Neural crest cell (in vitro differentiated cells): ENCODE data around the gene SLX9. TPM values are rescaled to one million over a fixed set of nuclear protein-coding genes. Genes with fewer than 3 reads are reported as not detected.
"Not testable (repeated sequence)": the region's sequence is repeated elsewhere in the genome, so short reads cannot be mapped to it uniquely, and the experiment has no call there.

Experiments
- DNase-seq: peaks from one replicate; pipeline ENCODE4 v3.0.0; 2021; ENCODE audit warnings: low read depth, mixed read lengths, low spot score
- H3K27ac Mint-ChIP-seq: one replicate; pipeline ENCODE4 v1.8.0; 2021; ENCODE audit warnings: mild to moderate bottlenecking, mixed read lengths; ENCODE audit not compliant: unreplicated experiment
- H3K27me3 Mint-ChIP-seq: 2 replicates; pipeline ENCODE4 v1.8.0; 2021; ENCODE audit warnings: low read depth, mild to moderate bottlenecking, mixed read lengths
- H3K36me3 Mint-ChIP-seq: 2 replicates; pipeline ENCODE4 v1.8.0; 2021; ENCODE audit warnings: low read depth, mild to moderate bottlenecking, mixed read lengths
- H3K4me1 Mint-ChIP-seq: 2 replicates; pipeline ENCODE4 v1.8.0; 2021; ENCODE audit warnings: mixed read lengths
- H3K4me3 Mint-ChIP-seq: one replicate; pipeline ENCODE4 v1.8.0; 2021; ENCODE audit warnings: mild to moderate bottlenecking, mixed read lengths
- H3K9me3 Mint-ChIP-seq: 2 replicates; pipeline ENCODE4 v1.8.0; 2021; ENCODE audit warnings: mixed read lengths
- CTCF ChIP-seq: fragments of 200-600 bp; sonication (generic); conservative IDR thresholded peaks from 2 replicates; pipeline ENCODE4 v1.5.0; 2021; ENCODE audit warnings: antibody characterized with exemption, mild to moderate bottlenecking
- total RNA-seq: library from RNA; stranded (reverse); gene quantifications from 2 replicates; pipeline ENCODE4 v1.2.1, GENCODE V29; 2021

The SLX9 gene
- total RNA-seq, 1 donor from 2014 or later: 42.3 TPM

GRCh38 chr21:45020629-45021427, 81.0 kb downstream of the SLX9 start:
- Mint-ChIP-seq H3K27me3 (peaks cover 75% of the 10 kb centered on the region), H3K27ac (no peak overlapping the region), H3K9me3 (peaks cover 10% of the 10 kb centered on the region), H3K4me3 (peak overlapping the region; percentile 31), H3K4me1 (peaks cover 42% of the 10 kb centered on the region), H3K36me3 (peaks cover 13% of the 10 kb centered on the region)
- DNase-seq: no peak
- TF ChIP-seq CTCF: no peak

- Mint-ChIP-seq H3K4me1 (peaks cover 37% of the 10 kb centered on the region), H3K9me3 (peaks cover 10% of the 10 kb centered on the region), H3K27me3 (peaks cover 73% of the 10 kb centered on the region), H3K4me3 (peak overlapping the region; percentile 56), H3K36me3 (peaks cover 13% of the 10 kb centered on the region), H3K27ac (no peak overlapping the region)
- peak; percentile 35 for DNase-seq
- TF ChIP-seq CTCF: no peak
Measured at GRCh38 chr21:45021428-45022347, 81.9 kb downstream of the SLX9 start.

- Mint-ChIP-seq H3K27me3 (peaks cover 72% of the 10 kb centered on the region), H3K27ac (no peak overlapping the region), H3K4me1 (peaks cover 40% of the 10 kb centered on the region), H3K9me3 (peaks cover 10% of the 10 kb centered on the region), H3K36me3 (peaks cover 13% of the 10 kb centered on the region), H3K4me3 (no peak overlapping the region)
- TF ChIP-seq CTCF: no peak
- no peak for DNase-seq
Measured at GRCh38 chr21:45022348-45022675, 82.5 kb downstream of the SLX9 start.

GRCh38 chr21:45022736-45023135, 82.9 kb downstream of the SLX9 start:
- no peak for DNase-seq
- H3K27me3 Mint-ChIP-seq: peaks cover 67% of the 10 kb centered on the region
- H3K4me3 Mint-ChIP-seq: no peak overlapping the region
- H3K27ac Mint-ChIP-seq: no peak overlapping the region
- peaks cover 13% of the 10 kb centered on the region for H3K36me3 Mint-ChIP-seq
- peaks cover 35% of the 10 kb centered on the region for H3K4me1 Mint-ChIP-seq
- peaks cover 10% of the 10 kb centered on the region for H3K9me3 Mint-ChIP-seq
- TF ChIP-seq CTCF: no peak

DNA sequence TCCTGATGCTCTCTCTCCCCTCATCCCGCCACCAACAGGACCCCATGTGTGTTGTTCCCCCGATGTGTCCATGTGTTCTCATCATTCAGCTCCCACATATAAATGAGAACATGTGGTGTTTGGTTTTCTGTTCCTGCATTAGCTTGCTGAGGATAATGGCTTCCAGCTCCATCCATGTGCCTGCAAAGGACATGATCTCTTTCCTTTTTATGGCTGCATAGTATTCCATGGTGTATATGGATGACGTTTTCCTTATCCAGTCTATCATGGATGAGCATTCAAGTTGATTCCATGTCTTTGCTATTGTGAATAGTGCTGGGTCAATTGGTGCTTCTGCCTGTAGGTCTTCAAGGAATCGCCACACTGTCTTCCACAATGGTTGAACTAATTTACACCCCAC, 84.7 kb downstream of the SLX9 start:
- not testable (repeated sequence) for H3K9me3 Mint-ChIP-seq, DNase-seq, H3K27ac Mint-ChIP-seq, H3K4me3 Mint-ChIP-seq
- H3K4me1 Mint-ChIP-seq: peaks cover 36% of the 10 kb centered on the region
- H3K27me3 Mint-ChIP-seq: peaks cover 64% of the 10 kb centered on the region
- peaks cover 13% of the 10 kb centered on the region for H3K36me3 Mint-ChIP-seq
